GM21619 (cell line): ENCODE data around the gene IMMP1L.

Experiments
- ATAC-seq: cut with Tn5 transposase; IDR thresholded peaks from one replicate; pipeline ENCODE4 v1.9.1; 2021; ENCODE audit not compliant: unreplicated experiment

IMMP1L gene

DNA sequence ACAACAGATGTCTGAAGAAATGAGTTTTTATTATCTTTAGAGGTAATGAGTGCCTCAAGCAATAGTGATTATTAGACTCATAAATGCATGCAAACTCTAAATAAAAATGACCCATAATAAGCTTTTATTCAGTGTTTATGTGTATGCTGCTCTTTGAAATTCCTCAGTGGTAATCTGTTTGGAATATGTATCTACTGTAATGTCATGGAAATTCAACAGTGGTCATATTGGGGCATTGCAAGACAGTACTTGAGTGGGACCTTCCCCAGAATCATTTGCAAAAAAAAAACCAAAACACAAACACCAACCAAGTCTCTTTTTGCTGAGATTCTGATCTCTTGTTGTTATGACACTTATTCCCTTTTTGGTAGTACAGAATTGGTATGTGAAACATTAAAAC is 104.8 kb downstream of the IMMP1L start:
- no peak for ATAC-seq

DNA sequence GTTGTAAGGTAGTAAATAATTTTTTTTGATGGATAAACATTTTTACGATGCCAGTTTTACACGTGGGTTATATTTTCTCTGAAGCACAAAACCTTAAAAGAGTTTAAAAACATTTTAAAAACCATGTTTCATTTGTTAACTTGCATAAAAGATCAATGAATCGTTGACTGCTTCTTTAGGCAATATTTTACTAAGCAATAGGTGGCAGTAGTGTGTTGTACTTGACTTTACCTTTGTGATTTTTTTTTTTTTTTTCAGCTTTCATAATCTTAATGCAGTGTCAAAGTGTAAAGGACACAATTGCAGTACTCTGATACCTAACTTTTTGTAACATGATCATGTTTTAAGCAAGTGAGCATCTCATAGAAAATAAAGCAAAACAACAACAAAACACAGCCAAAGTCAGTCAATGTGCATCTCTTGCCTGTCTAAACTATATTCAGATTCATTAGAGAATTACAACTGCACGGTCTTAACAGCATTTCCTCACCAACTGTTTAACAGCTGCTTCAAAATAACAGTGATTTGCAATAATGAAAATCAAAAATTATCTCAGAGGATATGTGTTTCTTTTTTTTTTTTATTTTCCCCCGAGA is 112.1 kb downstream of the IMMP1L start:
- ATAC-seq: no peak

DNA sequence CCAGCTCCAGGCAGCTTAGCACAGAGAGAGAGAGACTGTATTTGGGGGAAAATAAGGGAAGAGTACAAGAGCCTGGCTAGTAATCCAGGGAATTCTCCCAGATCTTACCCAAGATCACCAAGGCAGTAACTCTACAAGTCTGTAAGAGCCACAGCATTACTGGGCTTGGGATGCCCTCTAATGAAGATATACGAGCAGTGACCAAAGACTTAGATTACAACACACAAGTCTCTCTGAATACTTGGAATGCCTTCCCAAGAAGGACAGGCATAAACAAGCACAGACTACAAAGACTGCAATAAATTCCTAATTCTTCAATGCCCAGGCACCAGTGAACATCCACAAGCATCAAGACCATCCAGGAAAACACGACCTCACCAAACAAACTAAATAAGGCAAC is 122.0 kb downstream of the IMMP1L start:
- no peak for ATAC-seq

DNA sequence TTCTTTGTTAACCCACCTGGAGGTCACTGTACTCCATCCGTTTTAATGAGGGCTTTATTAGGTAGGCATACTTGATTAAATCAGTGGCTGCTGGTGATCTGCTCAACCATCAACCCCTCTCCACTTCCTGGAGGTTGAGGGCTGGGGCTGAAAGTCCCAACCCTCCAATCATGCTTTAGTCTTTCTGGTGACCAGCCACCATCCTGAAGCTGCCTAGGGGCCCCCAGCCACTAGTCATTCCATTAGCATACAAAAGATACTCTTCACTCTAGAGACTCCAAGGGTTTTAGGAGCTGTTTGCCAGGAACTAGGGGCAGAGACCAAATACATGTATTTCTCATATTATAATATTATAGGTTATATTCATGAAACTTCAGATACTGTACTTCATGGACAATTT is 126.3 kb downstream of the IMMP1L start:
- ATAC-seq: no peak
